Lung (tissue), 12 donors: ENCODE results near the gene PHYH. TPM values are rescaled to one million over a fixed set of nuclear protein-coding genes. Genes with fewer than 3 reads are reported as not detected.

Experiments used
- ATAC-seq: fragments of 200-7000 bp; cut with Tn5 transposase; one replicate; pipeline ENCODE4 v1.9.1; 2020; ENCODE audit warnings: moderate number of reproducible peaks; ENCODE audit not compliant: insufficient read depth, low FRiP score
- DNase-seq, 3 donors: peaks; one replicate each; pipeline ENCODE4 v3.0.0-alpha.2; 2013 to 2017
- H3K27ac ChIP-seq, 2 donors: one replicate each; pipeline ENCODE4 v1.5.1; 2013; ENCODE audit warnings: mild to moderate bottlenecking in 2 of 2, moderate library complexity in 2 of 2, control low read depth in 1 of 2, inconsistent platforms in 1 of 2, low read depth in 1 of 2, low read length in 1 of 2
- H3K27me3 ChIP-seq, 3 donors: one replicate each; pipeline ENCODE4 v1.5.1; 2013; ENCODE audit warnings: low read length in 2 of 3; ENCODE audit not compliant: control insufficient read depth in 3 of 3, insufficient read depth in 3 of 3
- H3K36me3 ChIP-seq, 4 donors: one replicate each; pipeline ENCODE4 v1.5.1; 2013; ENCODE audit warnings: low read length in 4 of 4, mild to moderate bottlenecking in 1 of 4, moderate library complexity in 1 of 4; ENCODE audit not compliant: control insufficient read depth in 4 of 4, insufficient read depth in 4 of 4
- H3K4me1 ChIP-seq, 5 donors: one replicate each; pipeline ENCODE4 v1.5.1; 2013; ENCODE audit warnings: low read length in 5 of 5, mild to moderate bottlenecking in 2 of 5, moderate library complexity in 1 of 5; ENCODE audit not compliant: control insufficient read depth in 5 of 5, insufficient read depth in 5 of 5
- H3K4me3 ChIP-seq: one replicate; pipeline ENCODE4 v1.5.1; 2013; ENCODE audit warnings: mild to moderate bottlenecking, control low read depth, moderate library complexity
- H3K9ac ChIP-seq, 2 donors: one replicate each; pipeline ENCODE4 v1.5.1; 2013; ENCODE audit warnings: low read length in 2 of 2, control low read depth in 1 of 2; ENCODE audit not compliant: insufficient read depth in 1 of 2
- H3K9me3 ChIP-seq, 4 donors: one replicate each; pipeline ENCODE4 v1.5.1; 2013; ENCODE audit warnings: low read length in 3 of 4, mild to moderate bottlenecking in 1 of 4, moderate library complexity in 1 of 4; ENCODE audit not compliant: control insufficient read depth in 4 of 4, insufficient read depth in 3 of 4
- WGBS, 2 donors: extraction: QIAGEN DNeasy Blood & Tissue Kit; methylation state at CpG; one replicate each; pipeline ENCODE4 v1.1.7; 2013; 5-methylcytosine and 5-hydroxymethylcytosine counted together
- polyA plus RNA-seq, 2 donors: library from polyadenylated mRNA; stranded (reverse); fragments of 200-250 nt; gene quantifications; one replicate each; pipeline ENCODE4 v1.2.1, GENCODE V29; 2013
- total RNA-seq, 2 donors: library from RNA; depleted of rRNA in 1 of 2; stranded (reverse); fragments of >200 nt in 1 of 2; gene quantifications; one replicate each; pipeline ENCODE4 v1.2.1, GENCODE V29; 2014 to 2021
- TF ChIP-seq, protein P1 (sequence below): IDR thresholded peaks from 2 replicates; pipeline ENCODE4 v1.5.1; 2012; ENCODE audit warnings: mild to moderate bottlenecking; ENCODE audit errors: control extremely low read depth, extremely low read depth
- donor health status: control.
- donor health status: control.
- donor health status: Bipolar disorder and iron deficiency.
- donor health status: healthy.
- donor health status: DM: yes; HTN: yes; CAD: no.

The PHYH gene
- total and polyA plus RNA-seq, 4 donors: 14.8 to 28.9 (median 22.8) TPM

DNA sequence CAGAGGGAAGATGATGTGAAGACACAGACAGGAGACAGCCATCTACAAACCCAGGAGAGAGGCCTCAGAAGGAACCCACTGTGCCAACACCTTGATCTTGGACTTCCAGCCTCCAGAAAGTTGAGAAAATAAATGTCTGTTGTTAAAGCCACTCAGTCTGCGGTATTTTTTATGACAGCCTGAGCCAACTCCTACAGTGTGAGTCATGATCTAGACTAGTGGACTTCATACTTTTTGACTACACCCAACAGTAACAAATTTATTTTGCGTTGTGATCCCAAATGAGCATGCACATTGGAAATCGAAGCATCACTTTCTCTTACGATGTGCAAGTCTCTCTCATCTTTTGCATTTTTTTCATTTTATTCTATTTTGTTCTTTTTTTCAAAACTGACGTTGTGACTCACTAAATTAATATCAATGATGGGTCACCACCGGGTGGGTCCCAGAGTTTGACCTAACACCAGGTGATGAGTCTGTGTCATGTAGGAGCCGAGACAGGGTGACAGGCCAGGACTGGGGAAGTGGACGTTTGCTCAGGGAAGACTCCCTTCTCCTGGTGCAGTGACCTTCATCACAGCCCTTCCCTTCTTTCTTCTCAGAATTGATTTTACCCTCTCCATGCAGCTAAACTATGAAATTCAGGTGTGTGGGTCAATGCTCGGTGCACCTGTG lies 28.9 kb downstream of the PHYH start:
- Histone ChIP-seq H3K4me1 (peaks cover 0 to 40% (median 6%) of the 10 kb centered on the region in 5 donors), H3K36me3 (no peaks in the 10 kb centered on the region), H3K27me3 (no peaks in the 10 kb centered on the region), H3K9me3 (no peaks in the 10 kb centered on the region), H3K4me3 (no peak overlapping the region), H3K9ac (no peak overlapping the region), H3K27ac (no peak overlapping the region)
- ATAC-seq (no peak), DNase-seq (no peak)
- TF ChIP-seq, protein P1, sequence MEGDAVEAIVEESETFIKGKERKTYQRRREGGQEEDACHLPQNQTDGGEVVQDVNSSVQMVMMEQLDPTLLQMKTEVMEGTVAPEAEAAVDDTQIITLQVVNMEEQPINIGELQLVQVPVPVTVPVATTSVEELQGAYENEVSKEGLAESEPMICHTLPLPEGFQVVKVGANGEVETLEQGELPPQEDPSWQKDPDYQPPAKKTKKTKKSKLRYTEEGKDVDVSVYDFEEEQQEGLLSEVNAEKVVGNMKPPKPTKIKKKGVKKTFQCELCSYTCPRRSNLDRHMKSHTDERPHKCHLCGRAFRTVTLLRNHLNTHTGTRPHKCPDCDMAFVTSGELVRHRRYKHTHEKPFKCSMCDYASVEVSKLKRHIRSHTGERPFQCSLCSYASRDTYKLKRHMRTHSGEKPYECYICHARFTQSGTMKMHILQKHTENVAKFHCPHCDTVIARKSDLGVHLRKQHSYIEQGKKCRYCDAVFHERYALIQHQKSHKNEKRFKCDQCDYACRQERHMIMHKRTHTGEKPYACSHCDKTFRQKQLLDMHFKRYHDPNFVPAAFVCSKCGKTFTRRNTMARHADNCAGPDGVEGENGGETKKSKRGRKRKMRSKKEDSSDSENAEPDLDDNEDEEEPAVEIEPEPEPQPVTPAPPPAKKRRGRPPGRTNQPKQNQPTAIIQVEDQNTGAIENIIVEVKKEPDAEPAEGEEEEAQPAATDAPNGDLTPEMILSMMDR: no peak
- WGBS, 2 donors: 85 to 89% methylated on average over 9 of the region's 9 CpGs

DNA sequence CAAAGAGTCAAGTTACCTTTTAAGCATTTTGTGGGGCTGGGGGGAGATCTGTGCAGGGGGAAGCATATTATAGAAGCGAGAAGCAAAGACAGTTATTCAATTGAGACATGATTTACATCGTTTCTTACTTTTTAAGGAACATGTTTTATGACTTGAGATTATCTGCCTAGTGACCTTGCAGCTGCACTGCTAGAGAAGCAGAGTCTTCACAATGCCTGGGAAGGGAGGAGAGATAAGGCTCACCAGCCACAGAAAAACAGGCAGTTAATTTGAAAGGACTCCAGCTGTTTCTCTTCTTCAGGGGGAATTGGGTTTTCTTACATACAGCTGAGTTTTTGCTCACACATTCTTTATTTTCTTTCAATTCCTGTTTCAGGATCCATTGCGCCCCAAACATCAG lies 31.0 kb downstream of the PHYH start:
- no peak overlapping the region for H3K4me3 ChIP-seq
- H3K27me3 ChIP-seq: no peaks in the 10 kb centered on the region
- 21 to 27% methylated on average over 3 of the region's 3 CpGs for WGBS, 2 donors
- H3K9me3 ChIP-seq: no peaks in the 10 kb centered on the region
- peaks cover 0 to 40% (median 6%) of the 10 kb centered on the region in 5 donors for H3K4me1 ChIP-seq
- no peak overlapping the region for H3K9ac ChIP-seq
- no peak overlapping the region for H3K27ac ChIP-seq
- ATAC-seq: no peak
- TF ChIP-seq, protein P1: no peak
- DNase-seq: peak; percentile 55 to 91 (median 86)
- H3K36me3 ChIP-seq: no peaks in the 10 kb centered on the region

DNA sequence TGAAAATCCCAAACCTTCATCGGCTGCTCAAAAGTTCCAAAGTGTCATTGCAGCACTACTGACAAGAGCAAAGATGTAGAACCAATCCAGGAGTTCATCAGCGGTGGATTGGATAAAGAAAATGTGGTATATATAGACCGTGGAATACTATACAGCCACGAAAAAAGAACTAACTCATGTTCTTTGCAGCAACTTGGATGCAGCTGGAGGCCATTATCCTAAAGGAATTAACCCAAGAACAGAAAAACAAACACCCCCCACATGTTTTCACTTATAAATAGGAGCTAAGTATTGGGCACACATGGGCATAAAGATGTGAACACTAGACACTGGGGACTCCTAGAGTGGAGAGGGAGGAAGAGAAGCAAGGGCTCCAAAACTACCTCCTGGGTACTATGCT lies 31.6 kb downstream of the PHYH start:
- Histone ChIP-seq H3K4me3 (no peak overlapping the region), H3K9ac (no peak overlapping the region), H3K27me3 (no peaks in the 10 kb centered on the region), H3K27ac (no peak overlapping the region), H3K9me3 (no peaks in the 10 kb centered on the region), H3K4me1 (peaks cover 0 to 40% (median 2%) of the 10 kb centered on the region in 5 donors), H3K36me3 (no peaks in the 10 kb centered on the region)
- WGBS, 2 donors: 73% methylated on average over 4 of the region's 4 CpGs
- ATAC-seq (no peak), DNase-seq (no peak)
- TF ChIP-seq, protein P1: no peak

DNA sequence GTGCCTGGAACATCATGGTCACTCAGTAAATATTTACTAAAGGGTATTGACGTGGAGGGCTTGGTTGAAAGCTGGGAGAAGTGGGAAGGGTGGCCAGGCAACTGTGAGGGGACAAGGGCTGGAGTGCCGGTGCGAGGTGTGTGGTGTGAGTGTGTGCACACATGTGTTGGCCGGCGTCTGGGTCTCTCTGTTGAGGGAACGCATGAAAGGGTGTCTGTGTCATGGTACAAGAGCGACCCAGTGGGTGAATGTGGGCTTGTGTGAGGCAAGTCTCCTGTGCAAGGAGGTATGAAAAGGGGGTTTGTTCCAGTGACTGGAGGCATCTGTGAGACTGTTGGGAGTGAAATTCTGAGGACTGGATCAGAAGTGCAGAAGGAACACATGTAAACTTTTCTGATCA lies 36.3 kb downstream of the PHYH start:
- WGBS, 2 donors: 79 to 88% methylated on average over 7 of the region's 7 CpGs
- DNase-seq: no peak

More for the DNA sequence above, 36.3 kb downstream of the PHYH start:
- Histone ChIP-seq H3K9me3 (peaks cover 0 to 3% (median 0%) of the 10 kb centered on the region in 4 donors), H3K27ac (no peak overlapping the region), H3K4me3 (no peak overlapping the region), H3K27me3 (no peaks in the 10 kb centered on the region), H3K36me3 (no peaks in the 10 kb centered on the region), H3K4me1 (peaks cover 0 to under 1% (median 0%) of the 10 kb centered on the region in 5 donors), H3K9ac (no peak overlapping the region)
- no peak for ATAC-seq
- TF ChIP-seq, protein P1: no peak
